H9 (cell line): ENCODE results near the gene PRKCB. TPM values are rescaled to one million over a fixed set of nuclear protein-coding genes. Genes with fewer than 3 reads are reported as not detected.

ENCODE experiments used
- DNase-seq: peaks from one replicate; pipeline ENCODE4 v3.0.0-alpha.2; 2017
- H2AFZ ChIP-seq: one replicate; pipeline ENCODE4 v1.6.1; 2013; ENCODE audit warnings: mild to moderate bottlenecking, low read length, control low read depth, moderate library complexity
- H2AK5ac ChIP-seq: 2 replicates; pipeline ENCODE4 v1.6.1; 2013; ENCODE audit warnings: low read length, control low read depth, mixed read lengths; ENCODE audit not compliant: insufficient read length
- H2BK120ac ChIP-seq: one replicate; pipeline ENCODE4 v1.6.1; 2013; ENCODE audit warnings: low read depth, mild to moderate bottlenecking, low read length, control low read depth, inconsistent platforms; ENCODE audit not compliant: poor library complexity, severe bottlenecking
- H2BK12ac ChIP-seq: 2 replicates; pipeline ENCODE4 v1.6.1; 2013; ENCODE audit warnings: low read length, control low read depth, mixed read lengths, low read depth; ENCODE audit not compliant: insufficient read length
- H2BK15ac ChIP-seq: 2 replicates; pipeline ENCODE4 v1.6.1; 2013; ENCODE audit warnings: low read depth, low read length, control low read depth
- H2BK20ac ChIP-seq: one replicate; pipeline ENCODE4 v1.6.1; 2013; ENCODE audit warnings: low read depth, mild to moderate bottlenecking, low read length, control low read depth, inconsistent platforms; ENCODE audit not compliant: poor library complexity, severe bottlenecking
- H2BK5ac ChIP-seq: 2 replicates; pipeline ENCODE4 v1.6.1; 2013; ENCODE audit warnings: low read length, control low read depth, mixed read lengths; ENCODE audit not compliant: insufficient read length
- H3K14ac ChIP-seq: 2 replicates; pipeline ENCODE4 v1.6.1; 2013; ENCODE audit warnings: low read length, control low read depth; ENCODE audit not compliant: insufficient read depth
- H3K18ac ChIP-seq: 2 replicates; pipeline ENCODE4 v1.6.1; 2013; ENCODE audit warnings: low read depth, mild to moderate bottlenecking, mixed read lengths, low read length, control low read depth; ENCODE audit not compliant: insufficient read length
- H3K23ac ChIP-seq: 2 replicates; pipeline ENCODE4 v1.6.1; 2013; ENCODE audit warnings: low read length, control low read depth, mixed read lengths, low read depth; ENCODE audit not compliant: insufficient read length
- H3K23me2 ChIP-seq: 2 replicates; pipeline ENCODE4 v1.6.1; 2013; ENCODE audit warnings: low read depth, mild to moderate bottlenecking, mixed read lengths, low read length, control low read depth; ENCODE audit not compliant: insufficient read length, poor library complexity, severe bottlenecking
- H3K27ac ChIP-seq: 2 replicates; pipeline ENCODE4 v1.5.1; 2013; ENCODE audit warnings: low read length, control low read depth, mixed read lengths, low read depth; ENCODE audit not compliant: insufficient read length
- H3K27me3 ChIP-seq: 2 replicates; pipeline ENCODE4 v1.6.1; 2013; ENCODE audit warnings: low read length, control low read depth, inconsistent platforms; ENCODE audit not compliant: insufficient read depth
- H3K4ac ChIP-seq: 2 replicates; pipeline ENCODE4 v1.6.1; 2013; ENCODE audit warnings: low read depth, mild to moderate bottlenecking, control low read depth, inconsistent platforms, low read length, moderate library complexity
- H3K4me1 ChIP-seq: 2 replicates; pipeline ENCODE4 v1.6.1; 2013; ENCODE audit warnings: low read length, control low read depth, inconsistent platforms; ENCODE audit not compliant: insufficient read depth
- H3K4me2 ChIP-seq: 2 replicates; pipeline ENCODE4 v1.6.1; 2013; ENCODE audit warnings: low read length, control low read depth, mixed read lengths; ENCODE audit not compliant: insufficient read length, insufficient read depth
- H3K56ac ChIP-seq: 2 replicates; pipeline ENCODE4 v1.6.1; 2013; ENCODE audit warnings: low read depth, mild to moderate bottlenecking, mixed read lengths, low read length, control low read depth; ENCODE audit not compliant: insufficient read length
- H3K79me1 ChIP-seq: 2 replicates; pipeline ENCODE4 v1.6.1; 2013; ENCODE audit warnings: low read depth, mild to moderate bottlenecking, moderate library complexity, low read length, control low read depth, inconsistent platforms; ENCODE audit not compliant: insufficient read depth, poor library complexity, severe bottlenecking
- H3K79me2 ChIP-seq: 2 replicates; pipeline ENCODE4 v1.6.1; 2013; ENCODE audit warnings: low read length, control low read depth, inconsistent platforms; ENCODE audit not compliant: insufficient read depth
- H3K9ac ChIP-seq: 2 replicates; pipeline ENCODE4 v1.6.1; 2013; ENCODE audit warnings: low read length, control low read depth, mixed read lengths; ENCODE audit not compliant: insufficient read length; ENCODE audit errors: extremely low read depth
- H3K9me3 ChIP-seq: one replicate; pipeline ENCODE4 v1.6.1; 2013; ENCODE audit warnings: low read depth, low read length, inconsistent platforms; ENCODE audit not compliant: control insufficient read depth
- H3T11ph ChIP-seq: one replicate; pipeline ENCODE4 v1.6.1; 2013; ENCODE audit warnings: mild to moderate bottlenecking, low read length, control low read depth, inconsistent platforms
- H4K20me1 ChIP-seq: one replicate; pipeline ENCODE4 v1.6.1; 2013; ENCODE audit not compliant: control insufficient read depth, insufficient read length, insufficient read depth
- H4K5ac ChIP-seq: 2 replicates; pipeline ENCODE4 v1.6.1; 2013; ENCODE audit warnings: low read depth, mild to moderate bottlenecking, mixed read lengths, low read length, control low read depth; ENCODE audit not compliant: insufficient read length
- H4K8ac ChIP-seq: replicated peaks from 2 replicates; pipeline ENCODE4 v1.6.1; 2013; ENCODE audit warnings: low read length, control low read depth, mixed read lengths, low read depth; ENCODE audit not compliant: insufficient read length
- H4K91ac ChIP-seq: 2 replicates; pipeline ENCODE4 v1.6.1; 2013; ENCODE audit warnings: low read depth, mild to moderate bottlenecking, moderate library complexity, mixed read lengths, low read length, control low read depth; ENCODE audit not compliant: insufficient read length
- H3K27ac Mint-ChIP-seq, 3 experiments: 2 replicates in 2 of 3; 3 replicates in 1 of 3; pipeline ENCODE4 v1.8.0; 2020 to 2021; ENCODE audit warnings: mixed read lengths in 3 of 3, mild to moderate bottlenecking in 1 of 3, moderate library complexity in 1 of 3
- H3K27me3 Mint-ChIP-seq: 2 replicates; pipeline ENCODE4 v1.8.0; 2021; ENCODE audit warnings: low read depth, mild to moderate bottlenecking, moderate library complexity, mixed read lengths
- H3K36me3 Mint-ChIP-seq, 3 experiments: 2 replicates in 2 of 3; 3 replicates in 1 of 3; pipeline ENCODE4 v1.8.0; 2020 to 2021; ENCODE audit warnings: low read depth in 3 of 3, mixed read lengths in 3 of 3; ENCODE audit not compliant: insufficient read depth in 1 of 3
- H3K4me1 Mint-ChIP-seq, 2 experiments: 2 replicates each; pipeline ENCODE4 v1.8.0; 2020; ENCODE audit warnings: mixed read lengths in 2 of 2
- H3K4me3 Mint-ChIP-seq, 2 experiments: 2 replicates in 1 of 2; 3 replicates in 1 of 2; pipeline ENCODE4 v1.8.0; 2020 to 2021; ENCODE audit warnings: mild to moderate bottlenecking in 2 of 2, mixed read lengths in 2 of 2, moderate library complexity in 1 of 2
- H3K9me3 Mint-ChIP-seq, 2 experiments: 2 replicates in 1 of 2; 3 replicates in 1 of 2; pipeline ENCODE4 v1.8.0; 2020; ENCODE audit warnings: mild to moderate bottlenecking in 2 of 2, mixed read lengths in 2 of 2, moderate library complexity in 1 of 2
- WGBS: extraction: QIAGEN DNeasy Blood & Tissue Kit; methylation state at CpG from one replicate; pipeline ENCODE4 v1.1.7; 2013; ENCODE audit warnings: missing lambda C conversion rate, low lambda C conversion rate, mixed read lengths; ENCODE audit not compliant: insufficient read length; ENCODE audit errors: extremely low coverage; 5-methylcytosine and 5-hydroxymethylcytosine counted together
- total RNA-seq: library from RNA; stranded (reverse); gene quantifications from 2 replicates; pipeline ENCODE4 v1.2.1, GENCODE V29; 2021
- TF ChIP-seq, protein P1 (sequence below): fragments of 200-600 bp; sonication (generic); conservative IDR thresholded peaks from 3 replicates; pipeline ENCODE4 v1.8.0; 2021; ENCODE audit warnings: antibody characterized with exemption, mild to moderate bottlenecking

PRKCB gene
- total RNA-seq, 1 experiment from 2014 or later: 7.0 TPM

DNA sequence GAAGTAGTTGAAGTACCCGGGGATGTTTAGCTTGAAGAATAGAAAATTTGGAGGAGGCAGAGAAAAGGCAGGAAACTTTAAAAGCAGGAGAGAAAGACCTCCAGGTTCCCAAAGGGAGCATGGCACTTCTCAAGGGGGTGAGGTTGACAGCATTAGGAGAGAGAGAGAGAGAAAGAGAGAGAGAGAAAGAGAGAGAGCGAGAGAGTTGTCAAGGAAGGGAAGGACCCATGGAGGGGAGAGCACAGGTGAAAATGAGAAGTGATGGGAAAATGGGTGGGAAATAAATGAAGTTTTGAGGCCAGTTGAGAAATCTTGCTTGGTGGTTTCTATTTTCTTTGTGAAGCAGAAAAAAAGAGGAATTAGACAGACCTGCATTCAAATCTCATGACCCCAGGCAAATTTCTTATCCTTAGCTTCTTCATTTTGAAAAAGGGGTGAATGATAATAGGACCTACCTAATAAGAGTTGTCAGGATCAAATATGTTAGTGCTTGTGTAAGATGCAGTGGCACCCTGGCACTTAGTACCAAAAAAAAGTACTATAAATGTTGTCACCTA lies 24.0 kb downstream of the PRKCB start:
- no peaks in the 10 kb centered on the region for H3K9me3 Mint-ChIP-seq
- H3K4me3 Mint-ChIP-seq: no peak overlapping the region
- H3K36me3 Mint-ChIP-seq: no peaks in the 10 kb centered on the region
- no peak overlapping the region for H2BK20ac ChIP-seq
- H4K5ac ChIP-seq: no peak overlapping the region
- H3K79me1 ChIP-seq: no peaks in the 10 kb centered on the region
- H3K23ac ChIP-seq: no peak overlapping the region
- peaks cover 96% of the 10 kb centered on the region for H3K27me3 Mint-ChIP-seq
- H2AK5ac ChIP-seq: no peak overlapping the region
- no peak overlapping the region for H4K91ac ChIP-seq
- H3K4me1 ChIP-seq: no peaks in the 10 kb centered on the region
- no peak overlapping the region for H3K9ac ChIP-seq
- no peaks in the 10 kb centered on the region for H3K9me3 ChIP-seq
- TF ChIP-seq, protein P1, sequence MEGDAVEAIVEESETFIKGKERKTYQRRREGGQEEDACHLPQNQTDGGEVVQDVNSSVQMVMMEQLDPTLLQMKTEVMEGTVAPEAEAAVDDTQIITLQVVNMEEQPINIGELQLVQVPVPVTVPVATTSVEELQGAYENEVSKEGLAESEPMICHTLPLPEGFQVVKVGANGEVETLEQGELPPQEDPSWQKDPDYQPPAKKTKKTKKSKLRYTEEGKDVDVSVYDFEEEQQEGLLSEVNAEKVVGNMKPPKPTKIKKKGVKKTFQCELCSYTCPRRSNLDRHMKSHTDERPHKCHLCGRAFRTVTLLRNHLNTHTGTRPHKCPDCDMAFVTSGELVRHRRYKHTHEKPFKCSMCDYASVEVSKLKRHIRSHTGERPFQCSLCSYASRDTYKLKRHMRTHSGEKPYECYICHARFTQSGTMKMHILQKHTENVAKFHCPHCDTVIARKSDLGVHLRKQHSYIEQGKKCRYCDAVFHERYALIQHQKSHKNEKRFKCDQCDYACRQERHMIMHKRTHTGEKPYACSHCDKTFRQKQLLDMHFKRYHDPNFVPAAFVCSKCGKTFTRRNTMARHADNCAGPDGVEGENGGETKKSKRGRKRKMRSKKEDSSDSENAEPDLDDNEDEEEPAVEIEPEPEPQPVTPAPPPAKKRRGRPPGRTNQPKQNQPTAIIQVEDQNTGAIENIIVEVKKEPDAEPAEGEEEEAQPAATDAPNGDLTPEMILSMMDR: no peak
- no peak overlapping the region for H4K8ac ChIP-seq
- H4K20me1 ChIP-seq: no peaks in the 10 kb centered on the region
- no peaks in the 10 kb centered on the region for H3K23me2 ChIP-seq
- no peak overlapping the region for H3K4ac ChIP-seq
- H3K14ac ChIP-seq: no peak overlapping the region
- H2BK120ac ChIP-seq: no peak overlapping the region
- H2BK5ac ChIP-seq: no peak overlapping the region
- no CpG with 5 or more reads among the region's 2 CpGs for WGBS
- no peak overlapping the region for H3T11ph ChIP-seq
- H3K56ac ChIP-seq: no peak overlapping the region
- no peak overlapping the region for H2AFZ ChIP-seq
- no peak overlapping the region for H3K18ac ChIP-seq
- H3K79me2 ChIP-seq: no peaks in the 10 kb centered on the region
- H2BK12ac ChIP-seq: no peak overlapping the region
- H3K27me3 ChIP-seq: peaks cover 9% of the 10 kb centered on the region; the same call in 1 of the 2 replicates
- DNase-seq: no peak
- no peak overlapping the region for H3K27ac Mint-ChIP-seq
- H3K27ac ChIP-seq: no peak overlapping the region
- H3K4me2 ChIP-seq: no peak overlapping the region
- H3K4me1 Mint-ChIP-seq: peaks cover 7 to 9% of the 10 kb centered on the region in 2 experiments
- H2BK15ac ChIP-seq: no peak overlapping the region
